Left hindlimb (tissue), 1 donor: Measurements from ENCODE around the gene MAGED2.
"Not testable (repeated sequence)": the region's sequence is repeated elsewhere in the genome, so short reads cannot be mapped to it uniquely, and the experiment has no call there.

ENCODE experiments used
- DNase-seq: peaks from one replicate; pipeline ENCODE4 v3.0.0-alpha.2; 2018

The MAGED2 gene, protein sequence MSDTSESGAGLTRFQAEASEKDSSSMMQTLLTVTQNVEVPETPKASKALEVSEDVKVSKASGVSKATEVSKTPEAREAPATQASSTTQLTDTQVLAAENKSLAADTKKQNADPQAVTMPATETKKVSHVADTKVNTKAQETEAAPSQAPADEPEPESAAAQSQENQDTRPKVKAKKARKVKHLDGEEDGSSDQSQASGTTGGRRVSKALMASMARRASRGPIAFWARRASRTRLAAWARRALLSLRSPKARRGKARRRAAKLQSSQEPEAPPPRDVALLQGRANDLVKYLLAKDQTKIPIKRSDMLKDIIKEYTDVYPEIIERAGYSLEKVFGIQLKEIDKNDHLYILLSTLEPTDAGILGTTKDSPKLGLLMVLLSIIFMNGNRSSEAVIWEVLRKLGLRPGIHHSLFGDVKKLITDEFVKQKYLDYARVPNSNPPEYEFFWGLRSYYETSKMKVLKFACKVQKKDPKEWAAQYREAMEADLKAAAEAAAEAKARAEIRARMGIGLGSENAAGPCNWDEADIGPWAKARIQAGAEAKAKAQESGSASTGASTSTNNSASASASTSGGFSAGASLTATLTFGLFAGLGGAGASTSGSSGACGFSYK

DNA sequence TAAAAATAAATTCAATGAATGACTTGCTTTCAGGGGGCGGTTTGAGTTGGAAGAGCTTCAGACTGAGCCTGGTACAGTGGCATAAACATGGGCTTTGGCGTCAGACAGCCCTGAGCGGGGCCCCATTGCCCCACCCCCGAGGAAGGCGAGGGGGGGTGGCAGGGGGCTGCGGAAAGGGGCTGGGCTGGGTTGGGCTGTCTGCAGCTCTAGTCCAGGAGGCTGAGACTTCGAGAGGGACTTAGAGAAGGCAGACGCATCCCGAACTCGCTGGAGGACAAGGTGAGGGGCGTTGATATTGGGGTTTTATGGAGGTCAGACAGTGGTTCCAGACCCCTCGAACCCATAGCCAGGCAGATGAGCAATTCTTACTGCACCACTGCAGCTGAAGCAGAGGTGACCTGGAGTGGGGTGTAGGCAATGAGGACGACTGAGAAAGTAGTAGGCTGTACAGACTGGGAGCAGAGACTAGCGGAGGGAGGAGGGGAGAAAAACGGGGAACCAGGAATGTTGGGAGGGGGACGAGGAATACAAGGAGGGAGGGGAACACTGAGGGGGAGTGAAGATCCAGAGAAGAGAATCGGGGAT lies at the start of gene MAGED2:
Gene MAGED2, plus strand, starts transcription at position 222 of the 585 bp plus-strand sequence. CDS start 1,587 bp downstream, outside the sequence.
- DNase-seq, result peak; percentile 85

DNA sequence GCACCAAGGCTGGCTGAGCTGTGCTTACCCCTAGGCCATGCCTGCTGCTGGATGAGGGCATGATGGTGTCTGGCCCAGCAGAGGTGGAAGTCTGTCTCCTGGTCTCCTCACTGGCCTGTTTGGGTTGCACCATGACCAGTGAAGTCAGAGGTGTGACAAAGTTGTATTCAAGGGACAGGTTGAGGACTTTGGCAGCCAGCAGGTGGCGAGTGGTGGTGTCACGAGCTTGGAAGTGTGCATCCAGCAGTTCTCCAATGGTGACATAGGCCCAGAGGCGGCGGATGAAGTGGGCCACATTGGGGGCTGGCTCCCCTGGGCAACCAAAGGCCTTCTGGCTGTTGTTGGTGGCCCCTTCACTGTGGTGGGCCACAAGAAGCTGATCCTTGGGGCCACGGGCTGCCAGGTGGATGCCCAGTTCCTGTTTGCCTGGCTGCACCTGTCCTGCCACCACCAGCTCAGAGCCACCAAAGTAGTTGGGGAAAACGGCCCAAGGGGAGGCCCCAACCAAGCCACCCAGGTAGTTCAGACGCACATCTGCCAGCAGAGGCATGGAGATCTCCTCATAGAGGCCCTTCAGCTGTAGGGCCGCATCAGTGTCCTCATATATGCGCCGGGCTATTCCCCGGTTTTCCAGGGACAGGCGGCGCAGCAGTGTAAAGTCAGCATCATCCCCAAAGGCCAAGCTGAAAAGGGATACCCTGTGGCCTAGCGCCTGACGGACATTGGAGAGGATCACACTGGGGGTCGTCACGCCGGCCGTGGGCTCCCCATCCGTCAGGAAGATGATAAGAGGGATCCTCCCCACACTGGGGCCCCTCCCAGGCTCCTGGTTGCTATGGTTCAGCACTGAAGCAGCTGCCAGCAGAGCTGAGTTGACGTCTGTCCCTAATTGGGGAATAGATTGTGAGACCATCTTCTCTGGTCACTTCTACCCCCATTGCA lies 49.2 kb upstream of the MAGED2 start:
- DNase-seq, result no peak

DNA sequence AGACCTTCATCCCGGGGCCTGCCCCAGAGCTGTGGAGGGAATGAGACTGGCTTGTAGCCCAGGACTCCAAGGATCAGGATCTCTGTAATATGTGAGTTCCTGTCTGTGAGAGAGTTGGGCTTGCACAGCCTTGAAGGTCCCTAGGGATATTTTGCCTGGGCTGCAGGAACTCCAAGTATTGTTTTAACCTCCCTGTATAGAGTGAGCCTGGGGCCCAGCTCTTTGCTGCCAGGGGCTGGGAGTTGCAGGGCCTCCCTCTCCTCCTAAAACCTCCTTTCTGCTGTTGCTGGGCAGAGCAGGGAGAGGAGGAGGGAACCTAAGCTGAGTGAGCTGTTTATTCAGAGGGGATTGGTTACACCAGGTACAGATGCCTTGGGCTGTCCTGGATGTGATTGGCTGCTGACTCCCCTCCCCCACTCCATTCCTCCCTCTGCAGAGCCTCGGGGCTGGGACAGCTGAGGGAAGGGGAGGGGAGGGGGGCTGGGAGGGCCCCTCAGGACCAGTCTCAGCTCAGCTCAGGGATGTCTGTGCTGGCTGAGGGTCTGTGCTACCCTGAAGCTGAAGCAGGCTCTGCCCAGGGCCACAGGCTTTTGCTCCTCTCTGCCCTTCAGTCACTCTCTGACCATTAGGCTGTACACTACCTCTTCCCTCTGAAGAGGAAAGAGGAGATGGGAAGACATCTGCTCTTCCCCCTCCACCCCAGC lies 33.0 kb upstream of the MAGED2 start:
- DNase-seq, result peak; percentile 87

GRCh38 chrX:54776061-54776460 lies 31.5 kb upstream of the MAGED2 start:
- no peak for DNase-seq

GRCh38 chrX:54776987-54777672 lies 30.4 kb upstream of the MAGED2 start:
- DNase-seq, result no peak

DNA sequence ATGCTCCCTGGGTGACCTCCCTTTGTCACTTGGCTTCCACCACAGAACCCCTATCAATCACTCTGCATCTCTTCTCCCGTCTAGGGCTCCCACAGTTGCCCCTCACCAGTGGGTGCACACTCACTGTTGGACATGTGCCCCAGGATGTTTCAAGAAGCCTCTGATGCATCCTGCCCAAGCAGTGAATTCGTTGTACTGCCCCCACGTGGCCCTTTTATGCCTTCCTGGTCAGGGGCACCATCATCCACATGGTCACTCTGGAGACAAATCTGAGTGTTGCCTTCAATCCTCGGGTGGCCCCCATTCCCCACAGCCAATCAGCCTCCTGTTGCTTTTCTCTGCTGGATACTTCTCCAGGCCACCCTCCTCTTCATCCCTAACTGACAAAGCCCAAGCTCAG lies 21.6 kb upstream of the MAGED2 start:
- no peak for DNase-seq

DNA sequence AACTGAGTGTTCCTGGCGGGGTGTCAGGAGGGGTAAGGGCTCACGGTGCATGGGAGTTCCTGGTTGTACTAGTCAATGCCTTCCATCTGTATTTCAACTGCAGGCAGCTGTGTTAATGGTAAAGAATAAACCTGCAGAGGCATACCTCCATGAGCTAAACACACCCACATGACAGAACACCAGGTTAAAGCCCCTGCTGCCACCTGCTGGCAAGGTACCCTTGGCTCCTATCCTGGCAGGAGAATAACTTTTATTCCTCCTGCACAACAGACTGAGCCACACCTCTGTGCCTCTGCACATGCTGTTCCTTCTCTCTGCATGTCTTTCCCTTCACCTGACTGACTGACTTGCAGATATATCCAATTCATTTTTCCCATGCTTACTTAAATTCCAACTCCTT lies 20.6 kb upstream of the MAGED2 start:
- DNase-seq, result no peak

DNA sequence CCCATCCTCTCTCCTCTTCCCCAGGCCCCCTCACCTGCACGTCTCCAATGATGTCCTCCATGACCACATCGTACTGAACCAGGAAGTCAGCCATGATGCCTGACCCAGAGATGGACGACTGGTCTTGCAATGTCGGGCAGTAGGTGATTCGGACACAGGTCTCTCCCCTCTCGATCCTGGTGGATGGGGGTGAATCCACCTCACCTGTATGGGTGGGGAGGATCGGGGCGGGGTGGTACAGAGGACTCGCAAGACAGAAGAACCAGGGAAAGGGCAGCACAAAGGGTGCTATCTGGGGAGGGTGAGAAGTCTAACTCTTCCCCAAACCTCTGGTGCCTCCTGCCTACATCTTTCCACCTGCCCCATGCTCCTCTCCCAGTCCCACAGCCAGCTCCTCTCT lies 19.1 kb upstream of the MAGED2 start:
- no peak for DNase-seq

GRCh38 chrX:54789405-54789804 lies 18.1 kb upstream of the MAGED2 start:
- not testable (repeated sequence) for DNase-seq

DNA sequence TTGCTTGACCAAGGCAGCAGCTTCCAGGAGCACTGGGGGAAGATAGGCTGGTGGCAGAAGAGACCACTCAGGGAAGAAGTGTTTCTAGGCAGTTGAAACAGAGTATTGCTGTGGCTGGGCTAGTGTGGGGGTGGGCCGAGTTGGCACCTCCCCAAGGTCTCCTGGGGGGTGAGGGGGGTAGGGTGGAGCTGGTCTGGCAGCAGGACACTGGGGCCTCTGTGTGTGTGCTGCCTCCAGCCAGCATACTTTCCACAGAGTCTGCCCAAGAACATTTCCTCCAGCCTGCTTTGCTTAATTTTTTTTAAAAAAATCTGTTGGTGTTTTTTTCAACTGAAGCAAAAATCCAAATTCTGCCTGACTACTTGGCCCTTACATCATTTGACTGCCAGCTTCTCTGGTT lies 13.5 kb upstream of the MAGED2 start:
- DNase-seq, result peak; percentile 79

DNA sequence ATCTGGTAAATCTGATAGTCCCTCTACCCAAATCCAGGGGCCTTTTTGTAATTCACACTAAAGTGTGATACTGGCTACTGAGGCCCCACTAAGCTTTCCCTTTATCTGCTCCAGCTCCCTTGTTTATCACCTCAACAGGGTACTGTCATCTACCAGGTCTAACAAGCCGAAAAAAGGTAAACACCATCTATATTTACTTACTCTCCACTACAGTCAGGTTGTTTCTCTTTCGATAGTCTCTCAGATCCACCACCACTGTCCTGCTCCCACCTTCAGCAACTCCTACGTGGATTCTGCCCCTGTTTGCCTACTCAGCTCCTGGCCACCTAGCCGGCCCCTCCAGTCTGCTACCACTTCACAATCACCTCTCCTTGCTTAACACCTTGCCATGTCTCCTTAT lies 12.8 kb upstream of the MAGED2 start:
- DNase-seq, result no peak

GRCh38 chrX:54798137-54798536 lies 9.4 kb upstream of the MAGED2 start, which contains the start of gene ITIH6:
TSS of gene ITIH6 (minus strand) at chrX:54798255. CDS start at chrX:54798210, 45 bp downstream.
- DNase-seq, result peak; percentile 43

- DNase-seq, result no peak
These were observed 8.5 kb upstream of the MAGED2 start for GRCh38 chrX:54799046-54799445.

- DNase-seq, result peak; percentile 88
These were observed 612 bp downstream of the MAGED2 start for GRCh38 chrX:54808109-54808604.

DNA sequence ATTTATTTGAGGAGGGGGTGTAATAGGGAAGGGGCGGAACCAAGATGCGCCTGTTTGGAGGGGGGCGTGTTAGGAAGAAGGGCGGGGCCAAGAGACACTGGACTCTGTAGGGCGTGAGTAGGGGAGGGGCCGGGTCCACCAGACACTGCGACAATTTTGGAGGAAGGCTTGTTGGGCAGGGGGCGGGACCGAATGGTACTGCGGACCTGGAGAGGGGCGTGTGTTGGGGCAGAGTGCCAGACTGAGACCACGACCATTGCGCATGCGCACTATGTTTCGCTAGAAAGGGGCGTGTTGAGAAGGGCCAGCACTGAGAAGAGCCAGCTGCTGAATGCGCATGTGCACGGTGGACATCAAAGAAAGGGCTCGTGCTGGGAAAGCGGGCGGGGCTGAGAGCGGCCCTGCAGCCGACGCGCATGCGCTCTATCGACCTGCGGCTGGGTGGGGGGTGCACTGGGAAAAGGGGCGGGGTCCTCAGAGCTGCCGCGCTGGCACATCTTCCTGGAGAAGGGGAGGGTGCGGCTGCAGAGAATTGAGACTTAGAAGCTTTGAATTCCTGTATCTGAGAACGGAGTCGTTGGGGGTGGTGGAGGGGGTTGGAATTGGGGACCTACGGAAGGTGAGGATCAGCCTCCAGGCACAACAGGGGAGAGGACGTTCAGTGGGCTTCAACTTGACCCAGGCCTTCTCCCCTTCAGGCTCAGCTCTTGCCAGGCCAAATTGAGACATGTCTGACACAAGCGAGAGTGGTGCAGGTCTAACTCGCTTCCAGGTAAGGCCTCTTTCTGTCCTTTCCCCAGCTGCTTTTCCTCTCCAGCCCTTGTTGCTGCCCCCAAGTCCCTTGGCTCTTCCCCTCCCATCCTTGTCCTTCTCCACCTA lies 1.3 kb downstream of the MAGED2 start:
- DNase-seq, result peak; percentile 96

DNA sequence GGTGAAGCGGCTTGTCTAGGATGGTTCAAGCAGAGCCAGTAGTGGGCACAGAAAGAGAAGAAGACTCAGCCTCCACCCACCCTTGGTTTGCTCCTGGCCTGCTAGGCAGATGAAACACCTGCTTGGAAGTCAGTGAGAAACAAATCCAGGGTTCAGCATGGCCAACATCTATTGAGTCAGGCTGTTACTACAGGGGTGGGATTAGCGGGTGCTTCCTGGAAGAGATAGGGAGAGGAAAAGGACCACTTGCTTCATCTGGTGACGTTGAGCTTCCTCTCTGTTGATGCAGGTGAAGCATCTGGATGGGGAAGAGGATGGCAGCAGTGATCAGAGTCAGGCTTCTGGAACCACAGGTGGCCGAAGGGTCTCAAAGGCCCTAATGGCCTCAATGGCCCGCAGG lies 3.0 kb downstream of the MAGED2 start:
- no peak for DNase-seq

DNA sequence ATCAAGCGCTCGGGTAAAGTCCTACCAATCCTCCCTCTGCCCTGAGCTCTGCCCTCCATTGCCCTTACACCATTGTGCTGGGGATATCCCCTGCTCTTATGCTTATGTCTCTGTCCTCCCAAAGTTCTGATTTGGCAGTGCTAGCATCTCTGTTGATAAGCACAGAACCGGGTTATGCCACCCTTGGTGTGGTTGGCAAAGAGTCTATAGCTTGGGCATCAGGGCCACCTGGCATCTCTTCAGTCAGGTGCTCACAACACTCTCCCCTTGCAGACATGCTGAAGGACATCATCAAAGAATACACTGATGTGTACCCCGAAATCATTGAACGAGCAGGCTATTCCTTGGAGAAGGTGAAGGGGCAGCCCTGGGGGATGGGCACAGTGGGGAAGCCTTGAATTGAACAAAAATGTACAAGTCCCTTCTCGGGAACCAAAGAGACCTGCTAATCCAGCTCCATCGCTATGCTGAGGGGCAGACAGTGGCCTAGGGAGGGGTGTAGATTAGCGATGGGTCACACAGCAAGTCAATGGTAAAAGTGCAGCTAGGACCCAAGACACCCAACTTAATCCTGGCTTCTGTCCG lies 3.8 kb downstream of the MAGED2 start:
- DNase-seq, result no peak

GRCh38 chrX:54812306-54812705 lies 4.8 kb downstream of the MAGED2 start:
- no peak for DNase-seq

DNA sequence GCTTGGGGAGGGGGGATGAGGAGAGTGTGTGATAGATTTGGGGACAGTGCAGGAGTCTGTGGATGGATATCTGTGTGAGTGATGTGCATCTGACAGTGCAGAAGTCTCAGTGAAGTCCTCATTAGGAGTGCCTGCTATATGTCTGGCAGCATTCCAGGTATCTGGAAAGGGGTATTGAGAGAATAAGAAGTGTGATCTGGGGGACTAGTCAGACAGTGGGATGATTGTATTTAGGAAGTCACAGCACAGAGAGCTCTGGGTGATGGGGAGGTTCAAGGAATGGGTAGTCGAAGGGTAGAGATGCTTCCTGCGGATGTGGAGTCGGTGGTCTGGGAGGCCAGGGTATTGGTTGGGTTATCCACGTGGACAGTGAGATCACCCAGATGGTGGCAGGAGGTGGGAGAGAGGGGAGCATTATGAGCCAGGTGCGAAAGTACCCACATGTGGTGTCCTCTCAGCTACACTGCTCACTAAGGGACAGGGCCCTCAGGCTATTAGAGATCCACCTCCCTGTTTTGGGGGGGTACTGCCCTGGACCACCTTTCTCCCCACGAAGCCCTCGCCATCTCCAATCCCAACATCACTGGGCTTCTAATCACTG lies 9.8 kb downstream of the MAGED2 start:
- DNase-seq, result no peak
